GM18909 (cell line): ENCODE data around the gene WBP11.

Source experiments
- ATAC-seq: cut with Tn5 transposase; IDR thresholded peaks from one replicate; pipeline ENCODE4 v1.9.1; 2021; ENCODE audit warnings: mild to moderate bottlenecking; ENCODE audit not compliant: unreplicated experiment, poor library complexity

WBP11 gene

GRCh38 chr12:14803011-14803829 lies at the start of gene WBP11, which contains the start of gene C12orf60:
Gene WBP11, minus strand, starts transcription at chr12:14803478. Its CDS starts 2,095 bp downstream, at chr12:14801383.
Gene C12orf60, plus strand, starts transcription at chr12:14803670. Its CDS starts 19,266 bp downstream, at chr12:14822936.
- ATAC-seq, result peak; percentile 99

DNA sequence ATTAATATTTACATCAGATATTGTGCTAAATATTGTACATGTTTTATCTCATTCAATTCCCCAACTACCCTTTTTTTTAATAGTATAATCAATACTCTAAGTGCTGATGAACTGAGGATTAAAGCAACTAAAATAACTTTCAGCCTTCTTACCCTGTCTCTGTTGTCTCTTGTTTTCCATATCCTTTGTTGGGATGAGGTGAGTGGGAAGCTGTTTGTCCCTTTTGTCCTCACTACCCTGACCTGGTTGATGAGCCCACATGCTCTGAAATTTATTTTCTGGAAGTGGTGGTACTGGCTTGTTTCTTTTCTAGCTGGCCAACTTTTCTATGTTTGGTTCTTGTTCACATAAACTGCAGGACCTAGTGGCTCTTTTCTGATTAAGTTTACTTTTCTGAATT lies 49.6 kb upstream of the WBP11 start:
- ATAC-seq, result no peak

DNA sequence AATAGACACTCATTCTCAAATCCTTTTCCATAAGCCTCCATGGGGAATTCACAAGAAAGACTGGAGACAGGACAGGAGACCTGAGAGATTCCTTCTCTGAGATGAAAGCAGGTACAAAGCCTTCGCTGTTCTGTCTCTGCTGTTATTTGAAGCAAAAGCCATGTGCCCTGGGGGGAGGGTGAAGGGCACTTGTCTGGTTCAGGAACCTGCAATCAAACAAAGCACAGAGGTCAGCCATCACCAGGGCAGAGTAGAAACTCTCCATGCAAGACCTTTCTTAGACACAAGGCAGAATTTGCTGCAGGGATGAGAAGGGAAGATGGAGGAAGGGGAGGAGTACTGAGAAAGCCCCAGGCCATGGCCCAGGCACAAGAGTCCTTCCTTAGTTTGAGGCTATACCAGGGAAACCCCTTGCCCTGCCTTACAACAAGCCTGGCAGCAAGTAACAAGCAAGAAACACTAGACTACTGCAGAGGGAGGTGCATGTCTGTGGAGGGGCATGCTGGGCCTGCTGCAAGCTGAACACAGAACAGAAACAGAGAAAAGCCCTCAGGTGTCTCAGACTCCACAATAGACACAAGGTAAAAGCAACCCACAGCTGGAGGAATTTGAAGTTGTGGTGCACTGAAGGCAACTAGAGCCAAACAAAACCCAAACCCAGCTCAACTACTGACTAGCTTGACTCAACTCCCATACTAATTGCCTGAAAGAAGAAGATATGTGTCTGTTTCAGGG lies 47.8 kb upstream of the WBP11 start:
- peak; percentile 72 for ATAC-seq

DNA sequence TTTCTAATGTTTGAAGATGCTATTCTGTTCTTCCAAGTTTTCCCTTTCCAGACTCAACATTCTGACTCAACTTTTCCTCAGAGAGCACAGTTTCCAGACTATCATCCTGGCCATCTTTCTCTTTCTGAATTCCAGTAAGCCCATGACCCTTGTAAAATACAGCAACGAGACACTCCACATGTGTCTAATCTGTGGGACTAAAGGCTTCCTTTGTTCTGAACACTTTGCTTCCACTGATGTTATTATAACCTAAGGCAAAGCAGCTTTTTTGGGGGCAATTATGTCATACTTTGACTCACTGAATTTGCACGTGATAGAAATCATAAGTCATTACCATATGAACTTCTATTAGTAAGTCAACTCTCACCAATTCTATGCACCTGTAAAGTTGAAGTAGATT lies 46.4 kb upstream of the WBP11 start:
- ATAC-seq, result no peak

DNA sequence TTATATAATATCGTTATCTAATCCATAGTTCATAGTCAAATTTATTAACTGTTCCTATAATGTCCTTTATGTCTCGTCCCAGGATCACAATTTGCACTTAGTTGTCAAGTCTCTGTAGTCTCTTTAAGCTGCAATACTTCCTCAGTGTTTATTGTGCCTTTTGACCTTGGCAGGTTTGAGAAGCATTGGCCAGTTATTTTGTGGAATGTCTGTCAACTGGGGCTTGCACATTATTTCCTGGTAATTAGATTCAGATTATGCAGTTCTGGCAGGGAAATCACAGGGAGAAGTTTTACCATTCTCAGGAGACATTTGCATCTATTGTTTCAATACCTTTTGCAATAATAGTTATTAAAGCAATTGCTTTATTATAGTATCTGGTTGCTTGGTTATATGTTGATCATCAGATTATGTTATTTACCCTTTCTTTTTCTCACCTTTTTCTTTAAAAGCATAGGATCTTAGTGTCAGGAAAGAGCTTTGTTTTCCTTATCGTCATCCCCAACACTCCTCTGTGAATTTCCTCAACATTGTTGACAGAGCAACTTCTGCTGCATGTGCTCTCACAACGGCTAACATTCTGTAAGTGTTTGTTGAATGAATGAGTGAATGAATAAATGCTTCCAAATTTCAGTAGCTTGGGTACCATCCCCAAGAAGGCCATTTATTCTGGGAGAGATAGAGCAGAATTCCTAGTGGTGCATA lies 43.8 kb upstream of the WBP11 start:
- no peak for ATAC-seq

DNA sequence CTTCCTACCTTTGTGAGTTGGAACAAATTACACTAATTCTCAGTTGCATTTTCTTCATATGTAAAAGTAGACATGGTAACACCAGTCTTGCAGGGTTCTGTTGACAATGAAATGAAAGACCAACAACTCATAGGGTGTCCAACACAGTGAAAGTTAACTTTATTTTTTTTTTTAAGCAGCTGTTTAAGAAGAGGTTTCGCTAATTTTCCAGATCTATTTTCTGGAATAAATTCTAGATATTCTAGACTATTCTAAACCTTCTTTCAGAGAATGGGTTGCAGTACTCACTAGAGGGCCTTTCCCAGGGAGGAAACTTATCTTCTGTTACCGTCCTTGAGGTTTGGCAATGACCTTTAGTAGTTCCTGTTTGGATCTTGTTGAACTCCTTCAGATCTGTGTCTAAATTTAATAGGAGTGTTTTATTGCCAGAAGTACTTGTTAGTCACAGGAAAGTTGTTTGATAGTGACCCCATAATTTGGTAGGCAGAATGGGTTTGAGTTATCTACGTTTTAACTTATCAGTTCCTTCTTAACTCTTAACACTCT lies 42.8 kb upstream of the WBP11 start:
- ATAC-seq, result no peak

DNA sequence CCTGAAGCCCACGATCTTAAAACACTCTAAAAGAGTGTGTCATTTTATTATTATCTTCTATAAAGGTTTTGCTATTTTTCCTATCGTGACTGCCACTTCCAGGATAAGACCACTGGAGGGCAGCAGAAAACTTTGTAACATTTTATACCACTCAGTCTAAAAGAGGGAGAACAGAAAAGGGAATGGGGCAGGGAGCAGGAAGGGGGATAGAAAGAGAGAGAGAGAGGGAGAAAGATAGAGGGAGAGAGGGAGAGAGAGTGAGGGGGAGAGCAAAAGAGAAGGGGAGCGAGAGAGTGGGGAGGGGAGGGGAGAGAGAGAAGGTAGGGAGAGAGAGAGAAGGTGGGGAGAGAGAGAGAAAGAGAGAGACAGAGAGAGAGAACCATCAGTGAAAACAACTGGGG lies 42.1 kb upstream of the WBP11 start:
- no peak for ATAC-seq

GRCh38 chr12:14844401-14844800 lies 41.1 kb upstream of the WBP11 start:
- ATAC-seq, result no peak

DNA sequence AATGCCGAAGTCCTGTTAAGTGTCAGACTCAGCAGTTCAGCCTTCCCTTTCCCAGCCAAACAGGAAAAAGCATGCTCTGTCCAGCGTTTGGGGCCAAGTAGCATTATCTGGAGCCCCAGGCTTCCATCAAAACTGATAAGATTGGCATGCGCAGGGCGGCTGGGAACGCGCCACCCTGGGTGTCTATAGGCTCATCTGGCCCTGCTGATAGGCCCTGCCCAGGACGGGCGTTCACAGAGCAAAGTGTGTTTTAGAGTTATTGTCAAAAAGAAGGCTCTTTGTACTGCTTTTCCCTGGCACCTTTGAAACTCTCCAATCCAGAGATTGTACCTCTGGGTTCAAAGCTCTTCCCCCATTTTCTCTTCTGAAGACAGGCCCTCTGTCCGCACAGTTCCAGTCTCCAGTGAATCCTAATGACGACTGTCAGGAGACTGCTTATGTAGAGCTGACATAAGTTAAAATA lies 40.2 kb upstream of the WBP11 start, which contains the start of gene ART4:
TSS of gene ART4 (minus strand) at position 102 of the 463 bp plus-strand sequence. CDS start 413 bp downstream, outside the sequence.
- no peak for ATAC-seq

GRCh38 chr12:14842315-14842714 lies 39.0 kb upstream of the WBP11 start:
- no peak for ATAC-seq

GRCh38 chr12:14841761-14842160 lies 38.5 kb upstream of the WBP11 start:
- ATAC-seq, result no peak

- ATAC-seq, result no peak
Observed at GRCh38 chr12:14840616-14841015, 37.3 kb upstream of the WBP11 start.

GRCh38 chr12:14839262-14839661 lies 36.0 kb upstream of the WBP11 start:
- ATAC-seq, result no peak

DNA sequence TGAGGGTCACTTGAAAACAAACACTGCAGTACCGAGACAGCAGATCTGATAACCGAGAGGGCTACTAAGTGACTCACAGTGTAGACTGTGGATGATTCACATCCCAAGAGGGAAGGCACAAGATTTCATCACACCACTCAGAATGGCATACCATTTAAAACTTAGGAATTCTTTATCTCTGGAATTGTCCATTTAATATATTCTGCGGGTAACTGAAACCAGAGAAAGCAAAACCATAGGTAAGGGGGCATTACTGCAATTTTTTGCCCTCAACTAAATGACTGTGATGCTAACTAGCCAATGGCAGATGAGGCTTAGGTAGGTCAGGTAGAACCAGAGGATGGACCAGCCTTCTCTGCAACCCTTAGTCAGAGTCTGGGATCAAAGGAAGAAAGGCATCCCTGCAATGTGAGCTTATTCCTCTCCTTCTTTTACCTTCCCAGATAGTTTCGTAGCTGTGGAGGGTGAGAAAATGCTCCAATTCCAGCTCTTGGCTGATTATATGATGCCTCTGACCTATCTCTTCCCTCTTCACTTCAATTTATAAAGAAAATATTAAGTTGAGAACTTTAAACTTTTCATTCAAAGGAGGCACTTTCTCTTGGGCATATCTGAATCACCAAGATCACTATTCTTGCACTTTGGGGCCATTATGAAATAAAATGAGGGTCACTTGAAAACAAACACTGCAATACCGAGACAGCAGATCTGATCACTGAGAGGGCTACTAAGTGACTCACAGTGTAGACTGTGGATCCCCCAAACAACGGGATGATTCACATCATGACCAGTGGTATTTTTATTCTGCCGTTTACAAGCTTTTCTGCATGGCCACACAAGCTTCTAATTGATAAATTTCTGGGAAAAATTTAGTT lies 33.3 kb upstream of the WBP11 start:
- no peak for ATAC-seq

GRCh38 chr12:14834509-14834908 lies 31.2 kb upstream of the WBP11 start:
- ATAC-seq, result no peak

DNA sequence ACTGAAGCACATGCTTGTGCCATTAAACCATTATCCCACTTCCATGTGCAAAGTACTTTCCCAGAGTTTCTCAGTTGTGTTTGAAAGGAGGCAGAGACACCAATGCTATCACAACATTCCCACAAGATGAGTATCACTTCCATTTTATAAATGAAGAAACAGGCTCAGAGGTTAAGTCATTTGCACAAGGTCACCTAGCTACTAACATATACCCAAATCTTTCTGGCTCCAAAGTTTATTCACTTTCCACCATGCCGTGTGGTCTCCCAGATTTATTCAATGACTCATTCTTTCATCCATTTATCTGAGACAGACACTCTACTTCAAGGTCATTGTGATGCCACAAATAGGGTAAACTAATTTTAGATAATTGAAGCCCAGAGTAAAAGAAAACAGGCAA lies 30.7 kb upstream of the WBP11 start:
- no peak for ATAC-seq

DNA sequence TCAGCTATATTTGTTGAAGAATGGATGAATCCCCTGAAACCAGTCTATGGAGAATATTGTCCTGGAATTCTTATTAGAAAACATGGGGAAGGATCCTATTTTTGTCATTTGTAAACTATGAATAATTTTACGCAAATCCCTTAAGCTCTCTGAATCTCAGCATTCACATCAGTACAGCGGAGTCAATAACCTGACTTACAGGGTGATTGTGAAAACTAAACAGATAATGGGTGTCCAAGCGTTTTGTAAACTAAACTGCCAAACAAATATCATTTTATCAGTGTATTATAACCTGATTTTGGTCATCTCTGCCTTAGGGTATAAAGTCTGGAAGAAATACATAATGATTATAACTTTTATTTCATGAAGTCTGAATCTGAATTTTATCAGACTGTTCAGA lies 30.1 kb upstream of the WBP11 start:
- ATAC-seq, result no peak

- peak; percentile 84 for ATAC-seq
Observed at GRCh38 chr12:14828892-14829291, 25.6 kb upstream of the WBP11 start.

DNA sequence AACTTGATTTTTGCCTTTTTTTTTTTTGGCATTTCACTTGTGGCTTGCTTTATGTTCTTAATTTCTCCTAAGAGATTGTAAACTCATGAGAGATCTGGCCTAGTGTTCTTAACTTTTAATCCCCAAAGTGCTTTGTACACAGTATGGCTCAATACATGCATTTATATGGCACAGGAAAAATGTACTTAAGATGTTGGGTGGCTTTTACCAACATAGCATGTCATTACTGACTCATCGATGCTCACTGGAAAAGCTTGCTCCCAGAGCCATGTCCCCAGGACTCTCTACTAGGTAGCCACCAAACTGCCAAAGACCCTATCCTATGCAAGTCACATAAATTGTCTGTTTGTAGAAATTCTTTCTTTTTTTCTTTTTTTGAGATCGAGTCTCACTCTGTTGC lies 23.8 kb upstream of the WBP11 start:
- ATAC-seq, result no peak
